IPS-15b (cell line): ENCODE data around the gene B3GNT9.

Source experiments
- H3K27me3 ChIP-seq: one replicate; pipeline ENCODE4 v1.6.1; 2013; ENCODE audit warnings: low read length; ENCODE audit not compliant: control insufficient read depth, insufficient read depth
- H3K36me3 ChIP-seq: one replicate; pipeline ENCODE4 v1.6.1; 2013; ENCODE audit warnings: low read length; ENCODE audit not compliant: control insufficient read depth, insufficient read depth
- H3K4me1 ChIP-seq: one replicate; pipeline ENCODE4 v1.6.1; 2013; ENCODE audit warnings: mild to moderate bottlenecking, low read length; ENCODE audit not compliant: control insufficient read depth, insufficient read depth
- H3K4me3 ChIP-seq: one replicate; pipeline ENCODE4 v1.5.1; 2013; ENCODE audit warnings: low read depth, low read length
- H3K9ac ChIP-seq: one replicate; pipeline ENCODE4 v1.6.1; 2013; ENCODE audit warnings: low read depth, mild to moderate bottlenecking, low read length
- H3K9me3 ChIP-seq: one replicate; pipeline ENCODE4 v1.6.1; 2013; ENCODE audit warnings: mild to moderate bottlenecking, low read length; ENCODE audit not compliant: control insufficient read depth, insufficient read depth

Gene B3GNT9, protein sequence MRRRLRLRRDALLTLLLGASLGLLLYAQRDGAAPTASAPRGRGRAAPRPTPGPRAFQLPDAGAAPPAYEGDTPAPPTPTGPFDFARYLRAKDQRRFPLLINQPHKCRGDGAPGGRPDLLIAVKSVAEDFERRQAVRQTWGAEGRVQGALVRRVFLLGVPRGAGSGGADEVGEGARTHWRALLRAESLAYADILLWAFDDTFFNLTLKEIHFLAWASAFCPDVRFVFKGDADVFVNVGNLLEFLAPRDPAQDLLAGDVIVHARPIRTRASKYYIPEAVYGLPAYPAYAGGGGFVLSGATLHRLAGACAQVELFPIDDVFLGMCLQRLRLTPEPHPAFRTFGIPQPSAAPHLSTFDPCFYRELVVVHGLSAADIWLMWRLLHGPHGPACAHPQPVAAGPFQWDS

DNA sequence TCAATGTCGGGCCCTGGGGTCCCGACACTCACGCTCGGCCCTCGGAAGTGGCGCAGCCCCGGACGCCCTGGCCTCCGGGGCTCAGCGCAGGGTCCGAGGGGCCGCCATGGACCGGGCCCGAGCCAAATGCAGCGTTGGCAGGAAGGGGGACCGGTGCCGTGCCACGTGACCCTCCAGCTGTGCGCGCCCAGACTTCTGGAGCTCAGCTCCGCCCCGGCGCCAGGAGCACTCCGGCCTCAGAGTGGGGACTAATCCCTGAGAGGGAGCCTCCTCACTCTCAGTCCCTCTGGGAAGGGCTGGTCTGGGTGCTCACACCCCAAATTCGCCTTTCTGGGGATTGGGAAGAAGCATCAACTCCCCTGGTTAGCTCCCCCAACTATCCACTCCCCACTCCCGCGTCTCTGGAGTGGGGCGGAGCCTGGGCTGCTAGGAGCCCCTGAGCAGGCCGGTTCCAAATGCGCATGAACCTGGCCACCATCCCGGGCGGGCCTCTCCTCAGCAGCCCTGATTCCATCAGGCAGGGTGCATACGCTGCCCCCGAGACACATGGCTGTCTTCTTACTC lies at the start of gene B3GNT9:
Gene B3GNT9, minus strand, starts transcription at position 166 of the 564 bp plus-strand sequence. CDS start 513 bp downstream, outside the sequence.
- H3K27me3 ChIP-seq = peaks cover 47% of the 10 kb centered on the region

DNA sequence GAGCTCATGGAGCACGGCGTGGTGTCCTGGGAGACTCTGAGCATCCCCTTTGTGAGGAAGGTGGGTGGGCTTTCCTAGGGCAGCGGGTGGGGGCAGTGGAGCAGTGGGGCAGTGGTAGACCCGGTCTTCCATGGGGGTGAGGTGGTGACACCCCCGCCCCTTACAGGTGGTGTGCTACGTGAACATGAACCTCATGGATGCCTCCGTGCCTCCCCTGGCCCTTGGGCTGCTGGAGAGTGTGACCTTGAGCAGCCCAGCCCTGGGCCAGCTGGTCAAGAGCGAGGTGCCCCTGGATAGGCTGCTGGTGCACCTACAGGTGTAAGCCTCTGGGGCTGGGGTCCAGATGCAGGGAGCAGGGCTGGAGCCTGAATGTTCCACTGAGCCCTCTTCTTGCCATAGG lies 49.7 kb upstream of the B3GNT9 start:
- H3K9ac ChIP-seq = no peak overlapping the region
- peaks cover 39% of the 10 kb centered on the region for H3K36me3 ChIP-seq
- no peak overlapping the region for H3K4me3 ChIP-seq
- H3K9me3 ChIP-seq = no peaks in the 10 kb centered on the region
- no peaks in the 10 kb centered on the region for H3K27me3 ChIP-seq
- peaks cover 4% of the 10 kb centered on the region for H3K4me1 ChIP-seq

More for the DNA sequence above, at the start of gene B3GNT9:
- no peaks in the 10 kb centered on the region for H3K9me3 ChIP-seq
- peaks cover 26% of the 10 kb centered on the region for H3K36me3 ChIP-seq
- peak within 1 kb of the TSS; percentile 24 for H3K9ac ChIP-seq
- H3K4me3 ChIP-seq = peak within 1 kb of the TSS; percentile 75
- H3K4me1 ChIP-seq = no peaks in the 10 kb centered on the region

DNA sequence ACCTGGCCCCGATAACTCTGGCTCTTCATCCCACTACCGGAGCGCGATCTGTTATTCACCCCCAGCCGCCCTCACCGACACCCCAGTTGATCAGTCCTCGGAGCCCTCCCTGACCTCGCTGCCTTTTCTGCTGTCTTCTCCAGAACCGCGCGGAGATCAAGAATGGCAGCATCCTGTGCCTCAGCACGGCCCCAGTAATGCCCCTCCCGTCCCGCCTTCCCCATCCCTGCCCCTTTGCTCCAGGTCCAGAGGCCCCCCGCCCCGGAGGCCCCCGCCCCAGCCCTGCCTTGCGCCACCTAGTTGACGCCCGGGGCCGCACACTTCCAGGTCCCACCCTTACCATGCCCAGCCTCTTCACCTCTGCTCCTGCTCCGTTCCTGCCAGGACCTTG lies 49.0 kb upstream of the B3GNT9 start:
- Histone ChIP-seq H3K4me1 (peaks cover 4% of the 10 kb centered on the region), H3K36me3 (peaks cover 46% of the 10 kb centered on the region), H3K9me3 (no peaks in the 10 kb centered on the region), H3K27me3 (no peaks in the 10 kb centered on the region), H3K4me3 (peak overlapping the region; percentile 75), H3K9ac (no peak overlapping the region)

DNA sequence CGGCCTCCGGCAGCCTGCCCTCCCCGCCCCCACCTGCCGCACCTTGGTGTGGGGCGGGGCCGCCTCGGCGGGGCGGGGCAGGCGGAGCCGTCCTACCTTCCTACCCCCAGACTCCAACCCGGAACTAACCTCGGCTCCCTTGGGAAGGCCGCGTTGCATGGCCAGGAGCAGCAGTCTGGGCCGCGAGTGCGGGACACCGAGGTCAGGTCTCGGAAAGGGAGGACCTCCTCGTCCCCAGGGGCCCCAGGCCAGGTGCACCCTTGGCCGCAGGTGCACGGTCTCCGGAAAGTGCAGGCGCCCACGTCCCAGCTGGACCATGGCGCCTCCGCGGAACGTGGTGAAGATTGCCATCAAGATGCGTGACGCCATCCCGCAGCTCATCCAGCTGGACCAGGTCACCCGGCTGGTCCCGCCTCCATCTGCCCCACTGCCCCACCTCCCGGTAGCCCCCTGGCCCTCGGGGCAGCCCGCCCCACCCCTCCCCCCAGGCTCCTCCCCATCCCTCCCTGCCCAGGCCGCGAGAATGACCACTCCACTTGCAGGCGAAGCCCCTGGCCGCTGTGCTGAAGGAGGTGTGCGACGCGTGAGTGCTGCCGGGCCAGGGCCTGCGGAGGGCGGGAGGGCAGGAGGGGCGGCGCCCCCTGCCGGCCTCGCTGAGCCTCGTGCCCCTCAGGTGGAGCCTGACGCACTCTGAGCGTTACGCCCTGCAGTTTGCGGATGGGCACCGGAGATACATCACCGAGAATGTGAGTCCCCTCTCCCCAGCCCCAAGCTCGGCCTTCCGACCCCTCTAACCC lies 48.4 kb upstream of the B3GNT9 start, which contains the start of gene ELMO3:
Gene ELMO3, plus strand, starts transcription at position 121 of the 797 bp plus-strand sequence. Its CDS starts 196 bp downstream, at position 317.
- Histone ChIP-seq H3K4me1 (peaks cover 4% of the 10 kb centered on the region), H3K27me3 (no peaks in the 10 kb centered on the region), H3K9ac (no peak within 1 kb of the TSS), H3K36me3 (peaks cover 50% of the 10 kb centered on the region), H3K4me3 (peak within 1 kb of the TSS; percentile 84), H3K9me3 (no peaks in the 10 kb centered on the region)

DNA sequence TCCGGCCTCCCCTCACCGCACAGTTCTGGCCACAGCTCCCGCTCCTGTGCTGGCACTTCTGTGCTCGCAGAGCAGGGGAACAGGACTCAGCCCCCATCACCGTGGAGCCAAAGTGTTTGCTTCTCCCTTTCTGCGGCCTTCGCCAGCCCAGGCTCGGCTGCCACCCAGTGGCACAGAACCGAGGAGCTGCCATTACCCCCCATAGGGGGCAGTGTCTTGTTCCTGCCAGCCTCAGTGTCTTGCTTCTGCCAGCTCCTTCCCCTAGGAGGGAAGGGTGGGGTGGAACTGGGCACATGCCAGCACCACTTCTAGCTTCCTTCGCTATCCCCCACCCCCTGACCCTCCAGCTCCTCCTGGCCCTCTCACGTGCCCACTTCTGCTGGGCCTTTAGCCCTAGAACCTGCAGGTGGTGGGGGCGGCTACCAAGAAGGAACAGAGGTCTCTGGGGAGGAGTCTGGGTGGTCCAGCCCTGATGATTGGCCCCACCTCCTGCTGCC lies 47.5 kb upstream of the B3GNT9 start:
- Histone ChIP-seq H3K4me3 (peak overlapping the region; percentile 18), H3K27me3 (no peaks in the 10 kb centered on the region)

DNA sequence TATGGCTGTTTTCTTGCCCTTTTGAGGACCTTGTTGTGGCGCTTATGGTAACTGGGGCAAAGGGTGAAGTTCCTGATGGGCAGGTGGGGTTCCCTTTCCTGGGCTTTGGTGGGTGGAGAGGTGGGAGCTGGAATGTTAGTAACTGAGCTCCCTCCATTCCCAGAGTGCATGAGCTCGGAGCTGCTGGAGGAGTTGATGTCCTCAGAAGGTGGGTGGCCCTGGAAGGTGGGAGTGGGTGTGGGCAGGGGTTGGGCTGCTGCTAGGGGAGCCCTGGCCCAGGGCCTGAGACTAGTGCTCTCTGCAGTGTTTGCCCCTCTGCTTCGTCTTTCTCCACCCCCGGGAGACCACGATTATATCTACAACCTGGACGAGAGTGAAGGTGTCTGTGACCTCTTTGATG lies 46.9 kb upstream of the B3GNT9 start:
- H3K36me3 ChIP-seq = peaks cover 58% of the 10 kb centered on the region

More for the DNA sequence above, 47.5 kb upstream of the B3GNT9 start:
- H3K36me3 ChIP-seq = peaks cover 55% of the 10 kb centered on the region
- peaks cover 5% of the 10 kb centered on the region for H3K4me1 ChIP-seq
- H3K9ac ChIP-seq = no peak overlapping the region
- no peaks in the 10 kb centered on the region for H3K9me3 ChIP-seq

DNA sequence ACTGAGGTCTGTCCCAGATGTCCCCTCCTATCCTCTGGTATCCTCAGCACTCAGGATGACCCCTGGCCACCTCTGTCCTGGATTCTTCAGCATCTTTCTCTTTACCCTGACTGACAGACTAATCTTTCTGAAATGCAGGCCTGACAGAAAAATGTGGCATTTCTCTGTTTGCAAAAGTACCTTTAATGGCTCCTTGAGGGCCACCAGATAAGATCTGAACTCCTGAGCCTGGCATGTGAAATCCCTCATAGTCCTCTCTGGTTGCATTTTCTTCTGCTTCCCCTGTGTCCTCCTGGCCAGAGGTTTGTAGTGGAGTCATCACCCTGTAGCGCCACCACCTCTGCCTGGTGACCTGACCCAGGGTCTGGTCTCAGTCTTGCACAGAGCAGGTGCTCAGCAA lies 46.1 kb upstream of the B3GNT9 start:
- H3K4me1 ChIP-seq = peaks cover 7% of the 10 kb centered on the region
- H3K36me3 ChIP-seq = peaks cover 53% of the 10 kb centered on the region
- no peak overlapping the region for H3K4me3 ChIP-seq
- no peaks in the 10 kb centered on the region for H3K27me3 ChIP-seq
- H3K9ac ChIP-seq = no peak overlapping the region
- no peaks in the 10 kb centered on the region for H3K9me3 ChIP-seq

More for the DNA sequence above, 46.9 kb upstream of the B3GNT9 start:
- Histone ChIP-seq H3K27me3 (no peaks in the 10 kb centered on the region), H3K4me1 (peaks cover 7% of the 10 kb centered on the region), H3K9me3 (no peaks in the 10 kb centered on the region), H3K4me3 (no peak overlapping the region), H3K9ac (no peak overlapping the region)

DNA sequence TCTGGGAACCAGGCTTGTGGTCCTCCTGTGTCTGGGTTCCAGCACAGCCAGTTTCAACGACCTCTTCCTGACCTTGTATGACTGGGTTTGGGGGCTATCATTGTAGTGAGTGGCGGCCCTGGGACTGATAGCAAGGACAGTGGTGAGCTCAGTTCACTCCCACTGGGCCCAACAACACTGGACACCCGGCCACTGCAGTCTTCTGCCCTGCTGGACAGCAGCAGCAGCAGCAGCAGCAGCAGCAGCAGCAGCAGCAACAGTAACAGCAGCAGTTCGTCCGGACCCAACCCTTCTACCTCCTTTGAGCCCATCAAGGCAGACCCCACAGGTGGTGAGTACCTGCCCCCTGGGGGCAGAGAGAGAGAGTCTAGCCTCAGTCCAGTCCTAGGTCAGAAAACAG lies 44.9 kb upstream of the B3GNT9 start:
- Histone ChIP-seq H3K9ac (no peak overlapping the region), H3K4me1 (peaks cover 7% of the 10 kb centered on the region), H3K9me3 (no peaks in the 10 kb centered on the region), H3K27me3 (no peaks in the 10 kb centered on the region), H3K36me3 (peaks cover 53% of the 10 kb centered on the region), H3K4me3 (no peak overlapping the region)

DNA sequence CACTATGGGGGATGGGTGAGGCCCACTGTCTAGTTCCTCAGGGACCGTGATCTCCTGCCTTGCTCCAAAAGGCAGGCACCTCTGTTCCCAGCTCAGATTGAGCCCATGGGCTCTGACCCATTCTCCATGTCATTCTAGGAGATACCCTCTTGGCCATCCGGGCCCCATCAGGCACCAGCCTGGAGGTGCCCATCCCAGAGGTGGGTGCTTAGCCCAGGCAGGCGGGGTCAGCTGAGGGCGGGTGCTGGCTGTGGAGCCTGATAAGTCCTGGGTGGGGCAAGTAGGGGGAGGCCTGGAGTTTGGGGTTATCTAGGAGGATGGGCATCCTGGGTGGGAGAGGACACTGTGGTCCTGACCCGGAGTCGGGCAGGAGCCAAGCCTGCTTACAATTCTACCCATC lies 43.5 kb upstream of the B3GNT9 start:
- no peak overlapping the region for H3K9ac ChIP-seq
- H3K27me3 ChIP-seq = no peaks in the 10 kb centered on the region
- no peaks in the 10 kb centered on the region for H3K9me3 ChIP-seq
- H3K4me3 ChIP-seq = no peak overlapping the region
- H3K36me3 ChIP-seq = peaks cover 53% of the 10 kb centered on the region
- peaks cover 5% of the 10 kb centered on the region for H3K4me1 ChIP-seq

DNA sequence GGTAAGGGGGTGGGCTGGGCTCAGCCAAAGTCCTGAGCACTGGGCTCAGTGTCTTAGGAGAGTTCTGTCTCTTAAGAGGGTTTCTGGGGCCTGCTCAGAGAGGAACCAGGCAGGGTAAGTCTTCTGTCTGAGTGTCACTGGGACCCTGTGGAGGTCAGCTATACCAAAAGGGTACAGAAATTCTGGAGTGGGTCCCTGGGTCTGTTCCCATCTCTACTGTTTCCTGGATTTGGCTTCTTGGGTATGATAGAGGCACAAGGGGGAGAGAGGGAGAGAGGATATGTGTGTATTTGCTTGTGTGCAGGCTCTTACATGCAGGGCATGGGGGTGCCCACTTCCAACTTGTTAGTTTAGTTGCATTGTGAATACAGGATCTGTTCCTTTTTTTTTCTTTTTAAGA lies 42.7 kb upstream of the B3GNT9 start:
- Histone ChIP-seq H3K27me3 (no peaks in the 10 kb centered on the region), H3K4me3 (peak overlapping the region; percentile 97), H3K4me1 (peaks cover 3% of the 10 kb centered on the region), H3K9ac (no peak overlapping the region), H3K36me3 (peaks cover 53% of the 10 kb centered on the region), H3K9me3 (no peaks in the 10 kb centered on the region)

DNA sequence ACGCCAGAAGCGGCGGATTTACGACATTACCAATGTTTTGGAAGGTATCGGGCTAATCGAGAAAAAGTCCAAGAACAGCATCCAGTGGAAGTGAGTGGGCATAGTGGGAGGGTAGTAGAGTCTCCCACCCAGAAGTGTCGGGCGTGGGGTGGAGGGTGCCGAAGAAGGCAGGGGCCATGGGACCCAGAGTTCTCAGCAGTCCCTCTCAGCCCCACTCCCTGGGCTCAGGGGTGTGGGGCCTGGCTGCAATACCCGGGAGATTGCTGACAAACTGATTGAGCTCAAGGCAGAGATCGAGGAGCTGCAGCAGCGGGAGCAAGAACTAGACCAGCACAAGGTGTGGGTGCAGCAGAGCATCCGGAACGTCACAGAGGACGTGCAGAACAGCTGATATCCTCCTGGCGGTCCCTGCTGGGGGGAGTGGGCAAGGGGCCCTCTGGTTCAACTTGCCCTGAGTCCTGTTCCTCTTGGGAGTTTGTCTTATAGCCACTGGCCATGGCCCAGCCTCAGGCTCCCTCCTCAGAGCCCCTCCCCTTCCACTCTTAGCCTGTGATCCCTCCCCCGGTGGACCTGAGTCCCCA lies 42.1 kb upstream of the B3GNT9 start:
- Histone ChIP-seq H3K9ac (peak overlapping the region; percentile 79), H3K4me1 (peaks cover 3% of the 10 kb centered on the region), H3K36me3 (peaks cover 47% of the 10 kb centered on the region), H3K4me3 (peak overlapping the region; percentile 97), H3K27me3 (no peaks in the 10 kb centered on the region), H3K9me3 (no peaks in the 10 kb centered on the region)
